Endothelial cell of umbilical vein (primary cell): ENCODE measurements around the gene NSUN7. TPM values are rescaled to one million over a fixed set of nuclear protein-coding genes. Genes with fewer than 3 reads are reported as not detected.

ENCODE experiments used
- BruUV-seq: library from RNA; stranded (reverse); fragments of 400-500 nt; replicated peaks from 2 replicates; lab custom pipeline; 2021; lab: Mats Ljungman, UMichigan
- CTCF ChIA-PET: fragments of 300-600, 350-600 bp; sonication (Branson Sonifier 250); formaldehyde crosslinking; loops from one replicate; lab custom pipeline; 2021; ENCODE audit warnings: antibody characterized with exemption, inconsistent platforms; lab: Charles Lee
- POLR2A ChIA-PET: fragments of 300-600, 350-600 bp; sonication (Branson Sonifier 250); formaldehyde crosslinking; loops from one replicate; lab custom pipeline; 2021; ENCODE audit warnings: antibody characterized with exemption, inconsistent platforms; lab: Charles Lee
- DNase-seq: peaks from one replicate; pipeline ENCODE4 v3.0.0-alpha.2; 2011; ENCODE audit warnings: low read depth, low spot score
- FAIRE-seq: peaks from 2 replicates; lab custom pipeline; 2011; peaks lifted over from hg19 to GRCh38; lab: Jason Lieb, UNC
- H2AFZ ChIP-seq: 2 replicates; pipeline ENCODE4 v1.6.0; 2012; ENCODE audit warnings: low read depth, low read length, control low read depth, inconsistent platforms
- H3K27ac ChIP-seq: 2 replicates; pipeline ENCODE4 v1.5.1; 2011; ENCODE audit warnings: low read depth, mild to moderate bottlenecking, control low read depth, low read length, moderate library complexity; ENCODE audit not compliant: insufficient read depth
- H3K27me3 ChIP-seq, 2 experiments: 2 replicates each; pipeline versions ENCODE4 v1.6.0 to v1.6.1; 2011; ENCODE audit warnings: low read length in 2 of 2, mixed read lengths in 1 of 2; ENCODE audit not compliant: control insufficient read depth in 2 of 2, insufficient read depth in 2 of 2
- H3K36me3 ChIP-seq, 2 experiments: 2 replicates in 1 of 2; 3 replicates in 1 of 2; pipeline ENCODE4 v1.5.1; 2011; ENCODE audit warnings: low read length in 2 of 2, mild to moderate bottlenecking in 1 of 2, moderate library complexity in 1 of 2; ENCODE audit not compliant: control insufficient read depth in 2 of 2, insufficient read depth in 2 of 2; ENCODE audit errors: extremely low read depth in 1 of 2
- H3K4me1 ChIP-seq: 3 replicates; pipeline ENCODE4 v1.5.1; 2011; ENCODE audit warnings: mild to moderate bottlenecking, low read length; ENCODE audit not compliant: control insufficient read depth, insufficient read depth; ENCODE audit errors: extremely low read depth
- H3K4me2 ChIP-seq: 2 replicates; pipeline ENCODE4 v1.6.1; 2011; ENCODE audit warnings: low read length, control low read depth, mixed read lengths; ENCODE audit not compliant: insufficient read depth
- H3K4me3 ChIP-seq, 3 experiments: fragments of 200-600 bp in 1 of 3; sonication (generic), shearing (Covaris generic) in 1 of 3; replicated peaks in 1 of 3; 2 replicates each; pipeline ENCODE4 v1.5.1; 2011 to 2016; ENCODE audit warnings: control low read depth in 3 of 3, low read length in 3 of 3, mild to moderate bottlenecking in 2 of 3, inconsistent platforms in 1 of 3, low read depth in 1 of 3, moderate library complexity in 1 of 3; ENCODE audit not compliant: insufficient read depth in 1 of 3
- H3K79me2 ChIP-seq: 2 replicates; pipeline ENCODE4 v1.6.0; 2012; ENCODE audit warnings: low read length, inconsistent platforms; ENCODE audit not compliant: control insufficient read depth, insufficient read depth
- H3K9ac ChIP-seq: replicated peaks from 2 replicates; pipeline ENCODE3; 2011; ENCODE audit warnings: low read length, control low read depth; ENCODE audit not compliant: insufficient read depth; ENCODE audit errors: extremely low read depth
- H3K9me1 ChIP-seq: replicated peaks from 3 replicates; pipeline ENCODE4 v1.6.0; 2011; ENCODE audit warnings: mild to moderate bottlenecking, low read length; ENCODE audit not compliant: control insufficient read depth, insufficient read depth; ENCODE audit errors: extremely low read depth
- H3K9me3 ChIP-seq: replicated peaks from 2 replicates; pipeline ENCODE4 v1.5.1; 2012; ENCODE audit warnings: low read length, inconsistent platforms; ENCODE audit not compliant: control insufficient read depth, insufficient read depth
- H4K20me1 ChIP-seq: replicated peaks from 2 replicates; pipeline ENCODE3; 2011; ENCODE audit warnings: mild to moderate bottlenecking, low read length; ENCODE audit not compliant: control insufficient read depth, insufficient read depth; ENCODE audit errors: extremely low read depth
- CTCF ChIP-seq, 2 donors: IDR thresholded peaks; 1 replicate in 1 of 2; 2 replicates in 1 of 2; pipeline ENCODE4 v1.5.1; 2011; ENCODE audit warnings: low read length in 2 of 2, mild to moderate bottlenecking in 2 of 2, moderate library complexity in 2 of 2, control low read depth in 1 of 2, inconsistent platforms in 1 of 2, low read depth in 1 of 2; ENCODE audit not compliant: insufficient read depth in 1 of 2; ENCODE audit errors: extremely low read depth in 1 of 2
- EZH2 ChIP-seq: IDR thresholded peaks from 2 replicates; pipeline ENCODE4 v1.6.1; 2012; ENCODE audit warnings: borderline replicate concordance, low read depth, mild to moderate bottlenecking, moderate library complexity, low read length, inconsistent platforms; ENCODE audit not compliant: severe bottlenecking
- FOS ChIP-seq: IDR thresholded peaks from 2 replicates; pipeline ENCODE4 v1.6.1; 2011; ENCODE audit warnings: mild to moderate bottlenecking, low read length, moderate library complexity, borderline replicate concordance; ENCODE audit not compliant: insufficient read depth
- GATA2 ChIP-seq: IDR thresholded peaks from 2 replicates; pipeline ENCODE4 v1.7.0; 2011; ENCODE audit warnings: low read depth, mild to moderate bottlenecking, moderate library complexity, mixed read lengths, low read length; ENCODE audit not compliant: insufficient read length, insufficient read depth
- JUN ChIP-seq: IDR thresholded peaks from 2 replicates; pipeline ENCODE4 v1.6.1; 2011; ENCODE audit warnings: borderline replicate concordance, low read depth; ENCODE audit not compliant: insufficient read length, insufficient read depth
- MAX ChIP-seq: IDR thresholded peaks from 2 replicates; pipeline ENCODE4 v1.6.1; 2011; ENCODE audit not compliant: insufficient read depth, insufficient read length
- MYC ChIP-seq: IDR thresholded peaks from one replicate; pipeline ENCODE4 v1.6.1; 2011; ENCODE audit warnings: mild to moderate bottlenecking, low read depth, low read length
- POLR2A ChIP-seq: IDR thresholded peaks from 2 replicates; pipeline ENCODE4 v1.6.1; 2012; ENCODE audit warnings: low read depth, mild to moderate bottlenecking, control low read depth, low read length
- dilution Hi-C: fragments of 300-500 bp; cut with MboI; formaldehyde crosslinking; loops from one replicate; pipeline ENCODE4 v1.15.0; 2019; ENCODE audit warnings: low sequenced_read_pairs; ENCODE audit not compliant: extremely low pct_ligation_motif_present
- intact Hi-C: fragments of 100-400 bp; cut with micrococcal nuclease; formaldehyde crosslinking; loops from one replicate; pipeline ENCODE4 v1.10.0; 2022
- polyA plus RNA-seq, 4 experiments: library from polyadenylated mRNA; depleted of rRNA in 3 of 4; stranded (reverse) in 3 of 4; unstranded in 1 of 4; fragments of >200 nt; gene quantifications; 2 replicates each; pipeline versions ENCODE4 v1.2.1 to v1.2.3, GENCODE V29; 2011 to 2012; ENCODE audit warnings: missing spikeins in 1 of 4
- total RNA-seq: library from RNA; stranded (reverse); gene quantifications from 2 replicates; pipeline ENCODE4 v1.2.3, GENCODE V29; 2021

Gene NSUN7
- total and polyA plus RNA-seq, 2 donors (not counting 3 experiments of a cell fraction or from before 2014, with no cell fraction given): 0.03 to 0.20 TPM

DNA sequence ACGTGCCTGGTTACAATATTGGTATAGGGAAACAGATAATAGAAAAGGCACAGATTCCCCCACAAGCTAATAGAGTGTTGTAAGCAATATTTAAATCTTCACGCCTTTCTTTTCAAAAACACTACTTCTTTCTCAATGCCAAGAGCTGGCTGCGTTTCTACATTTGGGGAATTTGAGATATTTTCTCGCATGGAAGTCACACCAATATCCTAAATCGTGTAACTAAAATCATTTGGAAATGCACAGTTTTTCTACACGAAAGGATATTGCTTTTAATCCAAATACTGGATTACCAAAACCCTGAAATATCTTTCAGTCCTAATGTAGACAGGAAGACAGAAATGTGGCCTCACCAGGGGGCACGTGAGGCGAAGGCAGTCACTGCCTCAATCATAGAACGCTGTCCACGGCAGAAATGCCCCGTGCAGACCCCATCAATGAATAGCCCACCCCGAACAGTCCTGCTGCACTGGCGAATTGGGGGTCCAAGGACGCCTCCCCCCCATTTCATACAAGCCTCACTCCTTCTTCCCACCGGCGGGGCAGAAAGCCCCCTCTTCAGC is 106.6 kb downstream of the NSUN7 start:
- POLR2A ChIA-PET: no interaction called here
- Histone ChIP-seq H3K79me2 (no peaks in the 10 kb centered on the region), H3K27ac (no peak overlapping the region), H3K4me2 (peak overlapping the region; percentile 46), H3K9me1 (no peaks in the 10 kb centered on the region), H4K20me1 (no peaks in the 10 kb centered on the region), H3K27me3 (no peaks in the 10 kb centered on the region), H3K4me3 (no peak overlapping the region), H3K9ac (peak overlapping the region; percentile 15), H2AFZ (no peak overlapping the region), H3K9me3 (no peaks in the 10 kb centered on the region), H3K36me3 (peaks cover 0 to 2% of the 10 kb centered on the region in 2 experiments), H3K4me1 (no peaks in the 10 kb centered on the region)
- intact Hi-C loops (no loop called here), dilution Hi-C loops (no loop called here)
- CTCF ChIA-PET: interaction anchor here (4.7 kb wide), 1 partner anchor 16 kb away, joined by 21 read pairs; no protein-coding TSS in a partner anchor
- FAIRE-seq: peak; percentile 24
- no peak for DNase-seq
- no peak for TF ChIP-seq CTCF (IDR thresholded peaks at IDR 0.05; ENCODE audit: extremely low read depth in 1 of 2, insufficient read depth in 1 of 2, low read depth in 1 of 2, low read length in 2 of 2)
- TF ChIP-seq MYC: no peak
- no peak for TF ChIP-seq MAX
- TF ChIP-seq FOS: no peak
- TF ChIP-seq JUN: no peak
- TF ChIP-seq POLR2A: no peak
- TF ChIP-seq GATA2: no peak
- no peak for TF ChIP-seq EZH2
- no TSS peak for BruUV-seq
